ENCODE measurements around the gene CALML5.

CALML5 gene

DNA sequence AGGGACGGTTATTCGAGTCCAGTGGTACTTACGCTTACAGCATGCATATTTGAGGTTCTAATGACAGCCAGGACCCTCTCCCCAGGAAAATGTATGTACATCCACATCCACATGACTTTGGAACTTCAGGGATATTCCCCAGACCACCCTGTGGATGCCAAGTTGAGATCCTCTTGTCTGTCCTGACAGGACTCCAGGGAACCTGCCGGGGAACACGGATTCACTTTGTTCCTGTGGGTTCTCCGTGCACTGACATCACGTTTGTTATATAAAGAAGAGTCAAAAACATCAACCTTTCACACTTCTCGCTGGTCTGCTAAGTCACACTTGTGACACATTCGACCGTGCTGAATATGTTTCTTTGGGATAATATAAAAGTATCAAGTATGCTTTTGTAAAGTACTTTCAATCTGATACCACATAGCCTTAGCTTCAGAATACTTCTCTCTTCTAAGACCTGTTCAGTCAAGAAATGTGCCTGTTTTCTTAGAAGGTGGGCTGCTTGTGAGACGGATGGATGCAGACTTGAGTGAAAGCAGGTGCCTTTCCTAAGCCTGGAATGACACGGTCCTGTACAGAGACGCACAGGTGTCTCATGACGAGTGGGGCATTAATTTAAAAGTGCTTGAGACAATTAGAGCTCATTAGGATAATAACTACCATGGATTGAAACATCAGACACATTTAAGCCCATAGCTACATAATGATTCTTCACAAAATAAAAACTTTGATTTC, 38.7 kb downstream of the CALML5 start:
- no peak for DNase-seq

GRCh38 chr10:5458949-5459747, 40.2 kb downstream of the CALML5 start:
- DNase-seq = no peak

GRCh38 chr10:5458425-5458824, 40.9 kb downstream of the CALML5 start:
- DNase-seq = no peak

DNA sequence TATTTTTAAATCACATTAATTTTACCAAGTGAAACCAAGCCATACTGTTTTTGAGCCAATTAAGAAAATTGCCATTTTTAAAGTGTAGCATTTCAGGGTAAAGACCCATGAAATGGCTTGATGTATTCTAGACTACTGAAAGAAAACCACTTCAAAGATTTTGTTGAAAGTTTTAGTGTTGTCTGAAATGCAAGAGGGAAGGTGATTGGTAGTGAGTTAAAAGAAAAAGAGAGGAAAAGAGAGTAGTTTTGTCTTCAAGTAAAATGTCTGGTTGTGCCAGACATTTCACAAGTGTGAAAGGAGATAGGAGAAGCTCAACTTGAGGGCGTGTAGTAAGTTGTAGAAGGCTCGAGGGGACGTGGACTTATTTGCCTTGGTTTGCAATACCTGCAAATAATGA, 41.6 kb downstream of the CALML5 start:
- peak; percentile 19 for DNase-seq

GRCh38 chr10:5456563-5456962, 42.8 kb downstream of the CALML5 start:
- no peak for DNase-seq

- no peak for DNase-seq
Observed at GRCh38 chr10:5453749-5454489, 45.5 kb downstream of the CALML5 start.

- no peak for DNase-seq
Observed at GRCh38 chr10:5450605-5451384, 48.6 kb downstream of the CALML5 start.

DNA sequence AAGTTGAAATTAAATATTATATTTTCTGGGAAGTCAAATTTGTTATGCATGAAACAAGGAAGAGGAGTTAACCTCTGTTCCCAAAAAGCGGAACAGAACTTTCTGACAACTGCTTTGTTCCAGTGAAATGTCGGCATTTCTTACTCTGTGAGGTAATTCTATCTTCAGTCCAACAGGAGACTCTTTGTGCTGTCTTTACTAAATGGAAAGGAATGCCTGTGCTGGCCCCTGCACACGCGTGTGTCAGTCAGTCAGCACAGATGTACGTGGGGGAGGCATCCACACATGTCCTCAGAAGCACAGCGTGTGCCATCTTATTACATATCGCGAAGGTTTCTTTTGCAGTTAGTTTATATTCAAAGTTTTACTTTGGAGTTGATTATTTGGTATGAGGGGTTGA, 49.5 kb downstream of the CALML5 start:
- DNase-seq = no peak

GRCh38 chr10:5449227-5449626, 50.1 kb downstream of the CALML5 start:
- no peak for DNase-seq

All from CD4-positive, alpha-beta T cell treated with Interleukin-17A for 1 hour (primary cell).